Measurements from ENCODE around the gene OR1J1.

The OR1J1 gene

DNA sequence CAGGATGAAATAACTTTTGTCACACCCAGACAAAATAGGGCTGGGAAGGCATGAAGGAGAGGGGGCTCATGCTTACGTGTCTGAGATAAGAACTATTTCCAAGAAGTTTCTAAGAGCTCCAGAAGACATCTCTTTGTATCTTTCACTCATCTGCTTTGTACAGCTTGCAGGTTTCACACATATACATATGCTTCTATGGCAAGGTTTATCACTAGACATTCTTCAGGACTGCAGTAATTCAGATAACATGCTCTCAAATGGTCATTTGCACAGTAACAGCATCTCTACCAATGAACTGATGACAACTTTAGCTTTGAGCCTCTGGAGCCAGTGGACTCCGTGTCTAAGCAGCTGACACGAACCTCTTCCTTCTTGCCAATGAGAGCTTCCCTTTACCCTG lies 3.2 kb downstream of the OR1J1 start:
- H3K4me2 ChIP-seq (ENCODE audit: low read length, poor library complexity, severe bottlenecking), result no peak overlapping the region
- no peak overlapping the region for H2AFZ ChIP-seq (ENCODE audit: low read depth, low read length)
- H3K4me1 ChIP-seq (ENCODE audit: control insufficient read depth, insufficient read depth, low read depth, low read length), result no peaks in the 10 kb centered on the region

DNA sequence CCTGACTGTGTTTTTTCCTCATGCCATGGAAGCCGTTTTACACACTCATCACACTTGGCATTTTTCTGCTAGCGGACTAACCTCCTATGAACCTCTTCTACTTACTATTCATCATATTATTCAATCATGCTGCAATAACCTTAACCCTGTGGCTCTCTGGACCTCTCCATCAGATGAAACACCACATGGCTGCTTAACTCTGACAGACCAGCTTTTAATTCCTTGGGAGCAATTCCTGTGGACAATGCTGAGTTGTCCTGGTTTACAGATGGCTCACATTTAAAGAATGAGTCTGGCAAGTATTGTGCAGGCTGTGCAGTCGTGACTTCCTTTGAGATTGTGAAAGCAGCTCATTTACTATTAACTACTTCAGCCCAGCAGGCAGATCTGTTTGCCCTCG lies 9.0 kb downstream of the OR1J1 start:
- WGBS, result 58% methylated on average over 4 of the region's 4 CpGs
- H3K27me3 ChIP-seq (ENCODE audit: control insufficient read depth in 1 of 2, insufficient read depth in 1 of 2, low read length in 2 of 2), result peaks cover 0 to 39% of the 10 kb centered on the region in 2 experiments
- no peak overlapping the region for H3K4ac ChIP-seq (ENCODE audit: low read depth in 1 of 2, low read length in 2 of 2)
- H4K8ac ChIP-seq (ENCODE audit: low read length), result no peak overlapping the region
- no peak overlapping the region for H2AK5ac ChIP-seq (ENCODE audit: low read length, severe bottlenecking)
- no peak overlapping the region for H3K14ac ChIP-seq (ENCODE audit: low read length in 2 of 2)
- H4K91ac ChIP-seq (ENCODE audit: low read length), result no peak overlapping the region
- no peaks in the 10 kb centered on the region for H3K79me1 ChIP-seq (replicated peaks; ENCODE audit: low read length, poor library complexity, severe bottlenecking)
- no peak overlapping the region for H2BK120ac ChIP-seq (ENCODE audit: low read depth, low read length)
- no peaks in the 10 kb centered on the region for H3K9me3 ChIP-seq (ENCODE audit: control insufficient read depth, low read length)
- H3K27ac ChIP-seq (ENCODE audit: low read length, poor library complexity, severe bottlenecking), result no peak overlapping the region
- H2BK5ac ChIP-seq (ENCODE audit: low read depth, low read length, poor library complexity, severe bottlenecking), result no peak overlapping the region
- peak overlapping the region; percentile 74 for H3K9ac ChIP-seq (ENCODE audit: low read length)
- no peaks in the 10 kb centered on the region for H3K36me3 ChIP-seq (ENCODE audit: control insufficient read depth in 1 of 2, insufficient read depth in 2 of 2, low read depth in 1 of 2, low read length in 2 of 2)
- H3K23ac ChIP-seq (ENCODE audit: low read length in 2 of 2), result no peak overlapping the region
- H2AFZ ChIP-seq (ENCODE audit: low read depth, low read length), result no peak overlapping the region
- peak overlapping the region in 1 of 2 experiments; percentile 72 for H3K4me3 ChIP-seq (ENCODE audit: insufficient read depth in 1 of 2, low read depth in 1 of 2, low read length in 2 of 2)
- no peak overlapping the region for H2BK15ac ChIP-seq (ENCODE audit: low read depth, poor library complexity, severe bottlenecking)
- no peak overlapping the region for H3K18ac ChIP-seq (ENCODE audit: low read depth in 1 of 2, low read length in 2 of 2)
- peak; percentile 43 for DNase-seq
- no peaks in the 10 kb centered on the region for H3K4me1 ChIP-seq (ENCODE audit: control insufficient read depth, insufficient read depth, low read depth, low read length)
- H3K4me2 ChIP-seq (ENCODE audit: low read length, poor library complexity, severe bottlenecking), result no peak overlapping the region
- no peak overlapping the region for H2BK12ac ChIP-seq (ENCODE audit: low read length in 2 of 2)

More for the DNA sequence above, 3.2 kb downstream of the OR1J1 start:
- H3K18ac ChIP-seq (ENCODE audit: low read depth in 1 of 2, low read length in 2 of 2), result no peak overlapping the region
- peaks cover 0 to 31% of the 10 kb centered on the region in 2 experiments for H3K27me3 ChIP-seq (ENCODE audit: control insufficient read depth in 1 of 2, insufficient read depth in 1 of 2, low read length in 2 of 2)
- H2AK5ac ChIP-seq (ENCODE audit: low read length, severe bottlenecking), result no peak overlapping the region
- no peak overlapping the region for H2BK120ac ChIP-seq (ENCODE audit: low read depth, low read length)
- no peaks in the 10 kb centered on the region for H3K36me3 ChIP-seq (ENCODE audit: control insufficient read depth in 1 of 2, insufficient read depth in 2 of 2, low read depth in 1 of 2, low read length in 2 of 2)
- H3K9me3 ChIP-seq (ENCODE audit: control insufficient read depth, low read length), result no peaks in the 10 kb centered on the region
- H3K14ac ChIP-seq (ENCODE audit: low read length in 2 of 2), result no peak overlapping the region
- 63% methylated on average over 3 of the region's 3 CpGs for WGBS
- no peak overlapping the region for H3K4ac ChIP-seq (ENCODE audit: low read depth in 1 of 2, low read length in 2 of 2)
- H4K91ac ChIP-seq (ENCODE audit: low read length), result no peak overlapping the region
- H3K23ac ChIP-seq (ENCODE audit: low read length in 2 of 2), result no peak overlapping the region
- no peak for DNase-seq
- H3K9ac ChIP-seq (ENCODE audit: low read length), result no peak overlapping the region
- no peaks in the 10 kb centered on the region for H3K79me1 ChIP-seq (replicated peaks; ENCODE audit: low read length, poor library complexity, severe bottlenecking)
- no peak overlapping the region for H3K27ac ChIP-seq (ENCODE audit: low read length, poor library complexity, severe bottlenecking)
- no peak overlapping the region for H3K4me3 ChIP-seq (ENCODE audit: insufficient read depth in 1 of 2, low read depth in 1 of 2, low read length in 2 of 2)
- H2BK12ac ChIP-seq (ENCODE audit: low read length in 2 of 2), result no peak overlapping the region
- H2BK5ac ChIP-seq (ENCODE audit: low read depth, low read length, poor library complexity, severe bottlenecking), result no peak overlapping the region
- H2BK15ac ChIP-seq (ENCODE audit: low read depth, poor library complexity, severe bottlenecking), result no peak overlapping the region
- no peak overlapping the region for H4K8ac ChIP-seq (ENCODE audit: low read length)

DNA sequence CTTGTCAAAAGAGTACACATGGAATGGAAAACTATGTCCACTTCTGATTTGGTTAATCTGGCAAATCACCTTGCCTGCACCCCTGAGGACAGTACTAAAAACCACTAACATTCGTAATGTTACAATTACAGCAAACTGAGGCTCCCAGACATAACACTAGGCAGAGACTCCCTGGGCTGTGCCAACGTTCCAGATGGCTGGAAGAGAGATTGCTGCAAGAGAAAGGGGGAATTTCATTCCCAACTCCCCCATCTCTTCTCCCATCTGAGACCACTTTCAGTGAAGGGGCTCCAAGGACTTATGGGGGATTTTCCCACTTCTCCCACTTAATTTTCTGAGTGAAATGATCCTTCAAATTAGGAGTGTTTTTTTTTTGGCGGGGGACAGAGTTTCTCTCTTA lies 11.3 kb downstream of the OR1J1 start:
- no peak overlapping the region for H2BK12ac ChIP-seq (ENCODE audit: low read length in 2 of 2)
- WGBS, result 54% methylated on average over 3 of the region's 3 CpGs

DNA sequence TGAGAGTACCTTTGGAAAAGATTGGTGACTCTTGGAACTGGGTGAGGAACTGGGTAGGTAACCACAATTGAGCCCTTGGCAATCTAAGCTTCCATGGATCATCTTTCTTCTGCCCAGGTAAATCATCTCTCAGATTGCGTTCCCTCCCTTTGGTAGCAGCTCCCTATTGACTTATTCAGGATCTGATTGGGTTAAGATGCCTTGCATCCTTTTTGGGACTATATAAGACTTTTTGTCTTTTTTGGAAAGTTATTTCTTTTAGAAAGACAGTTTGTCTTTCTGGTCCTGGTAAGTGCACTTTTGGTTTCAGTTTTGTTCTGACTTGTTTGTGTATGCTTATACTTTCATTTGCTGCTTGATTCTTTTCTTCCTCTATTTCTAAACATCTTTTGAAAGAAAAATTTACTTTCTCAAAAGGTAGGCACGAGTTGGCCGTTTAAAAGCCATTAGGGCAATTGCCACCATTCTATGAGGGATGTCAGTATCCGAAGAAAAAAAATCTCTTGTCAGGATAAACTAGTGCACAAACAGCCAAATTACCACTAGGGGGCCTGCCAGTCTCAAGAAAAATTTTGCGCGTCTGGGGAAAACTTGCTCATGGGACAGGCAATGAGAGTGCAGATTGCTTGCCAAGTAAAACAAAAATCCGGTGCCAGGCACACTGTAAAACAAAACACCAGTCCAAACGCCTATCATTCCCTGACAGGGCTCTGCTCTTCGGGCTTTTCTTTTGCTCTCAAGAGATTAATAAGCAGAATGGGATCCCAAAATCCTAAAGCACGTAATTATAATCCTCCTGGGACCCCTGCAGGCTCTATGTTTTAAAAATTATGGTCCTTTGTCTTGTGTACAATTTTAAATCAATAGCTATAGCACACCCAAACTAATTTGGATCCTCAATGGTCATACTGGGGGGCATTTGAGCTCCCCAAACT lies 12.8 kb downstream of the OR1J1 start:
- H2AFZ ChIP-seq (ENCODE audit: low read depth, low read length), result peak overlapping the region; percentile 30
- no peaks in the 10 kb centered on the region for H3K36me3 ChIP-seq (ENCODE audit: control insufficient read depth in 1 of 2, insufficient read depth in 2 of 2, low read depth in 1 of 2, low read length in 2 of 2)
- H3K4me2 ChIP-seq (ENCODE audit: low read length, poor library complexity, severe bottlenecking), result peak overlapping the region; percentile 16
- H3K27ac ChIP-seq (ENCODE audit: low read length, poor library complexity, severe bottlenecking), result no peak overlapping the region
- H2BK120ac ChIP-seq (ENCODE audit: low read depth, low read length), result no peak overlapping the region
- no peak overlapping the region for H3K23ac ChIP-seq (ENCODE audit: low read length in 2 of 2)
- WGBS, result 15% methylated on average over 9 of the region's 10 CpGs
- no peaks in the 10 kb centered on the region for H3K9me3 ChIP-seq (ENCODE audit: control insufficient read depth, low read length)
- H4K8ac ChIP-seq (ENCODE audit: low read length), result no peak overlapping the region
- H3K4me1 ChIP-seq (ENCODE audit: control insufficient read depth, insufficient read depth, low read depth, low read length), result no peaks in the 10 kb centered on the region
- H3K79me1 ChIP-seq (replicated peaks; ENCODE audit: low read length, poor library complexity, severe bottlenecking), result no peaks in the 10 kb centered on the region
- peak overlapping the region; percentile 84 for H3K9ac ChIP-seq (ENCODE audit: low read length)
- H3K27me3 ChIP-seq (ENCODE audit: control insufficient read depth in 1 of 2, insufficient read depth in 1 of 2, low read length in 2 of 2), result peaks cover 0 to 25% of the 10 kb centered on the region in 2 experiments
- H2BK12ac ChIP-seq (ENCODE audit: low read length in 2 of 2), result no peak overlapping the region
- no peak overlapping the region for H3K14ac ChIP-seq (ENCODE audit: low read length in 2 of 2)
- DNase-seq, result peak; percentile 82
- no peak overlapping the region for H4K91ac ChIP-seq (ENCODE audit: low read length)
- no peak overlapping the region for H3K4ac ChIP-seq (ENCODE audit: low read depth in 1 of 2, low read length in 2 of 2)
- H2BK15ac ChIP-seq (ENCODE audit: low read depth, poor library complexity, severe bottlenecking), result no peak overlapping the region
- no peak overlapping the region for H2BK5ac ChIP-seq (ENCODE audit: low read depth, low read length, poor library complexity, severe bottlenecking)
- H2AK5ac ChIP-seq (ENCODE audit: low read length, severe bottlenecking), result no peak overlapping the region
- H3K4me3 ChIP-seq (ENCODE audit: insufficient read depth in 1 of 2, low read depth in 1 of 2, low read length in 2 of 2), result peak overlapping the region in 1 of 2 experiments; percentile 74
- H3K18ac ChIP-seq (ENCODE audit: low read depth in 1 of 2, low read length in 2 of 2), result no peak overlapping the region

More for the DNA sequence above, 11.3 kb downstream of the OR1J1 start:
- Histone ChIP-seq H3K4me2 (ENCODE audit: low read length, poor library complexity, severe bottlenecking) (no peak overlapping the region), H3K4ac (ENCODE audit: low read depth in 1 of 2, low read length in 2 of 2) (no peak overlapping the region), H3K9ac (ENCODE audit: low read length) (no peak overlapping the region), H3K23ac (ENCODE audit: low read length in 2 of 2) (no peak overlapping the region), H3K4me3 (ENCODE audit: insufficient read depth in 1 of 2, low read depth in 1 of 2, low read length in 2 of 2) (no peak overlapping the region), H3K4me1 (ENCODE audit: control insufficient read depth, insufficient read depth, low read depth, low read length) (no peaks in the 10 kb centered on the region), H3K18ac (ENCODE audit: low read depth in 1 of 2, low read length in 2 of 2) (no peak overlapping the region), H2BK5ac (ENCODE audit: low read depth, low read length, poor library complexity, severe bottlenecking) (no peak overlapping the region), H3K36me3 (ENCODE audit: control insufficient read depth in 1 of 2, insufficient read depth in 2 of 2, low read depth in 1 of 2, low read length in 2 of 2) (no peaks in the 10 kb centered on the region), H3K27ac (ENCODE audit: low read length, poor library complexity, severe bottlenecking) (no peak overlapping the region), H4K8ac (ENCODE audit: low read length) (no peak overlapping the region), H2AFZ (ENCODE audit: low read depth, low read length) (no peak overlapping the region), H3K14ac (ENCODE audit: low read length in 2 of 2) (no peak overlapping the region), H3K9me3 (ENCODE audit: control insufficient read depth, low read length) (no peaks in the 10 kb centered on the region), H3K79me1 (replicated peaks; ENCODE audit: low read length, poor library complexity, severe bottlenecking) (no peaks in the 10 kb centered on the region), H4K91ac (ENCODE audit: low read length) (no peak overlapping the region), H2AK5ac (ENCODE audit: low read length, severe bottlenecking) (no peak overlapping the region), H2BK15ac (ENCODE audit: low read depth, poor library complexity, severe bottlenecking) (no peak overlapping the region), H3K27me3 (ENCODE audit: control insufficient read depth in 1 of 2, insufficient read depth in 1 of 2, low read length in 2 of 2) (peaks cover 0 to 28% of the 10 kb centered on the region in 2 experiments), H2BK120ac (ENCODE audit: low read depth, low read length) (no peak overlapping the region)
- no peak for DNase-seq

Measured in mesenchymal stem cell (in vitro differentiated cells and primary cell).